HepG2 (cell line): ENCODE results near the gene NUDCD3. TPM values are rescaled to one million over a fixed set of nuclear protein-coding genes. Genes with fewer than 3 reads are reported as not detected.

Experiments used
- ATAC-seq: fragments of 200-7000 bp; cut with Tn5 transposase; 3 replicates; pipeline ENCODE4 v1.9.1; 2020; ENCODE audit warnings: mild to moderate bottlenecking, moderate library complexity
- BruUV-seq: library from RNA; stranded (reverse); fragments of 400-500 nt; replicated peaks from 2 replicates; lab custom pipeline; 2021; lab: Mats Ljungman, UMichigan
- CTCF ChIA-PET: fragments of 300-600 bp; formaldehyde crosslinking; extraction: SDS; loops from one replicate; lab custom pipeline; 2021; ENCODE audit warnings: low total read pairs, inconsistent platforms, low intra/inter-chr PET ratio; lab: Yijun Ruan, JAX
- POLR2A ChIA-PET: fragments of 350-600 bp; sonication (Branson Sonifier 250); formaldehyde crosslinking; loops from one replicate; lab custom pipeline; 2020; ENCODE audit warnings: antibody characterized with exemption, inconsistent platforms; lab: Yijun Ruan, JAX
- DNase-seq: peaks from one replicate; pipeline ENCODE4 v3.0.0-alpha.2; 2015; ENCODE audit warnings: low spot score
- FAIRE-seq: peaks from 3 replicates; lab custom pipeline; 2011; peaks lifted over from hg19 to GRCh38; lab: Jason Lieb, UNC
- H2AFZ ChIP-seq: one replicate; pipeline ENCODE4 v1.6.1; 2011; ENCODE audit warnings: low read length, inconsistent platforms
- H3K27ac ChIP-seq: fragments of 300-600 bp; 3 replicates; pipeline ENCODE4 v1.8.0; 2011; ENCODE audit warnings: mixed run types, mild to moderate bottlenecking, mixed read lengths, low read length, inconsistent platforms; ENCODE audit not compliant: insufficient read depth; ENCODE audit errors: extremely low read length
- H3K27me3 ChIP-seq, 2 experiments: fragments of 200-600 bp in 1 of 2; 2 replicates in 1 of 2; 3 replicates in 1 of 2; pipeline versions ENCODE4 v1.6.0 to v1.8.0; 2011; ENCODE audit warnings: low read length in 2 of 2, mild to moderate bottlenecking in 2 of 2, moderate library complexity in 2 of 2, inconsistent platforms in 1 of 2; ENCODE audit not compliant: insufficient read depth in 2 of 2, control insufficient read depth in 1 of 2
- H3K36me3 ChIP-seq, 2 experiments: fragments of 200-600 bp in 1 of 2; replicated peaks in 1 of 2; 2 replicates in 1 of 2; 3 replicates in 1 of 2; pipeline versions ENCODE4 v1.5.1 to v1.8.0; 2011; ENCODE audit warnings: low read length in 2 of 2, inconsistent platforms in 1 of 2; ENCODE audit not compliant: insufficient read depth in 2 of 2, control insufficient read depth in 1 of 2
- H3K4me1 ChIP-seq: 2 replicates; pipeline ENCODE4 v1.5.1; 2012; ENCODE audit warnings: low read length, inconsistent platforms; ENCODE audit not compliant: insufficient read depth
- H3K4me2 ChIP-seq: 2 replicates; pipeline ENCODE4 v1.6.0; 2011; ENCODE audit warnings: low read depth, low read length, inconsistent platforms
- H3K4me3 ChIP-seq, 3 experiments: fragments of 200-600 bp in 1 of 3; sonication (generic), shearing (Covaris generic) in 1 of 3; replicated peaks in 1 of 3; 2 replicates each; pipeline ENCODE4 v1.5.1; 2011 to 2016; ENCODE audit warnings: low read length in 3 of 3, inconsistent platforms in 2 of 3, low read depth in 2 of 3, mild to moderate bottlenecking in 2 of 3, control low read depth in 1 of 3, mixed read lengths in 1 of 3; ENCODE audit not compliant: insufficient read depth in 1 of 3
- H3K79me2 ChIP-seq: one replicate; pipeline ENCODE4 v1.6.1; 2011; ENCODE audit warnings: low read length, inconsistent platforms; ENCODE audit not compliant: insufficient read depth
- H3K9ac ChIP-seq: 2 replicates; pipeline ENCODE4 v1.6.0; 2011; ENCODE audit warnings: mild to moderate bottlenecking, low read depth, low read length, inconsistent platforms; ENCODE audit not compliant: insufficient read depth
- H3K9me3 ChIP-seq: 2 replicates; pipeline ENCODE4 v1.5.1; 2012; ENCODE audit warnings: mild to moderate bottlenecking, low read length
- H4K20me1 ChIP-seq: 2 replicates; pipeline ENCODE4 v1.6.0; 2011; ENCODE audit warnings: inconsistent platforms, mild to moderate bottlenecking, low read length, moderate library complexity; ENCODE audit not compliant: insufficient read depth
- CBX1 ChIP-seq: IDR thresholded peaks from one replicate; pipeline ENCODE4 v1.6.1; 2016; ENCODE audit warnings: antibody characterized with exemption, low read depth
- CCAR2 ChIP-seq: fragments of 200-400 bp; formaldehyde crosslinking; optimal IDR thresholded peaks from 2 replicates; pipeline ENCODE3; 2018; ENCODE audit warnings: low read depth, mild to moderate bottlenecking, low read length, moderate library complexity
- CREB1 ChIP-seq, 2 experiments: fragments of 450-650 bp in 1 of 2; IDR thresholded peaks; 2 replicates each; pipeline ENCODE4 v1.6.1; 2016 to 2017; ENCODE audit warnings: control low read depth in 1 of 2, mild to moderate bottlenecking in 1 of 2, missing compliant biosample characterization in 1 of 2, missing genetic modification characterization in 1 of 2
- MLX ChIP-seq: IDR thresholded peaks from 2 replicates; pipeline ENCODE4 v1.6.1; 2016
- PLRG1 ChIP-seq: fragments of 450-650 bp; conservative IDR thresholded peaks from 2 replicates; pipeline ENCODE4 v1.6.1; 2016
- RFXANK ChIP-seq: IDR thresholded peaks from 2 replicates; pipeline ENCODE4 v1.6.1; 2016
- SCMH1 ChIP-seq: sonication (generic); formaldehyde crosslinking; IDR thresholded peaks from 2 replicates; pipeline ENCODE4 v1.9.0; 2021; ENCODE audit warnings: missing genetic modification reagents, mild to moderate bottlenecking, borderline replicate concordance
- TOE1 ChIP-seq: sonication (generic); formaldehyde crosslinking; IDR thresholded peaks from 2 replicates; pipeline ENCODE4 v1.4.0; 2020; ENCODE audit warnings: mild to moderate bottlenecking, missing genetic modification reagents
- ZBTB3 ChIP-seq: sonication (generic); formaldehyde crosslinking; IDR thresholded peaks from 2 replicates; pipeline ENCODE4 v1.4.0; 2020; ENCODE audit warnings: low read depth, mild to moderate bottlenecking, moderate library complexity, missing genetic modification reagents, borderline replicate concordance
- ZNF547 ChIP-seq: sonication (generic); formaldehyde crosslinking; IDR thresholded peaks from 2 replicates; pipeline ENCODE4 v1.5.1; 2020; ENCODE audit warnings: mild to moderate bottlenecking, missing genetic modification reagents
- ZNF720 ChIP-seq: sonication (generic); formaldehyde crosslinking; IDR thresholded peaks from 2 replicates; pipeline ENCODE4 v1.4.0; 2020; ENCODE audit warnings: missing genetic modification reagents
- ZNF850 ChIP-seq: sonication (generic); formaldehyde crosslinking; conservative IDR thresholded peaks from 2 replicates; pipeline ENCODE4 v1.9.0; 2021; ENCODE audit warnings: mild to moderate bottlenecking, missing genetic modification reagents
- WGBS: methylation state at CpG from one replicate; pipeline ENCODE4 v1.1.6; 2017; ENCODE audit warnings: low lambda C conversion rate; 5-methylcytosine and 5-hydroxymethylcytosine counted together
- in situ Hi-C: cut with HindIII; loops from 2 replicates; pipeline ENCODE4 v1.10.0; 2017; ENCODE audit warnings: low pct_unique_long_range_greater_than_20kb; ENCODE audit not compliant: extremely low pct_ligation_motif_present
- intact Hi-C: fragments of 100-400 bp; cut with micrococcal nuclease; formaldehyde crosslinking; loops from one replicate; pipeline ENCODE4 v1.10.0; 2022; ENCODE audit not compliant: unreplicated experiment
- polyA plus RNA-seq, 8 experiments: library from polyadenylated mRNA; depleted of rRNA in 3 of 8; stranded (reverse) in 7 of 8; unstranded in 1 of 8; fragments of >200 nt; fragmentation: Illumina TruSeq in 4 of 8; extraction: Trizol in 4 of 8; gene quantifications; 2 replicates each; pipeline versions ENCODE4 v1.2.1 to v1.2.3, GENCODE V29; 2011 to 2016; ENCODE audit warnings: low read depth in 4 of 8, missing spikeins in 1 of 8, mixed read lengths in 1 of 8; ENCODE audit not compliant: insufficient read depth in 1 of 8
- total RNA-seq, 5 experiments: library from RNA; depleted of rRNA; stranded (reverse); fragments of >200 nt; fragmentation: Illumina TruSeq; extraction: Trizol; gene quantifications; 2 replicates each; pipeline ENCODE4 v1.2.3, GENCODE V29; 2016; ENCODE audit warnings: low read depth in 1 of 5
- TF ChIP-seq, protein P1 (sequence below): sonication (generic); formaldehyde crosslinking; IDR thresholded peaks from 2 replicates; pipeline ENCODE4 v1.4.0; 2020; ENCODE audit warnings: missing genetic modification reagents

The NUDCD3 gene
- total and polyA plus RNA-seq, 2 of the 13 experiments (the other 11 are each of a cell fraction or from before 2014, with no cell fraction given), result 20.8 to 49.9 TPM

DNA sequence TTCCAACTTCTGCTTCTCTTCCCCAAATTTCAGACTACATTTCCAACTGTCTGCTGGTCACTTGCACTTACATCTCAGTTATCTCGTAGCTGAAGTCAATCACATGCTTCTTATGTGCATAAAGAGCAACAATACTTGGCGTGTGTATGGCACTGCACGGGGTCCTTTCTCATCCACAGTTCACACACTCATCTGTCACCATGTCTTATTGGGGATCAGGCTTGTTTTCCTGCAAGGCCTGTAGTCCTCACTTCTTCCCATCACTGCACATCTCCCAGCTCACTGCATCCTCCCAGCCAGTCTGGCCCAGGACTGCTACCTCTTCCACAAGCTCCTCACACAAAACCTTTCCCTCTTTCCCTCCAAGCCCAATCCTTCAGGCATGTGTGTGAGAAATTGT, 35.3 kb downstream of the NUDCD3 start:
- Histone ChIP-seq H3K36me3 (peaks cover 5 to 42% of the 10 kb centered on the region in 2 experiments; a peak in 4 of 5 replicates), H3K79me2 (peaks cover 13% of the 10 kb centered on the region), H3K4me3 (no peak overlapping the region), H3K27me3 (no peaks in the 10 kb centered on the region), H3K27ac (no peak overlapping the region), H2AFZ (no peak overlapping the region), H3K9me3 (no peaks in the 10 kb centered on the region), H3K4me1 (no peaks in the 10 kb centered on the region), H3K9ac (no peak overlapping the region), H3K4me2 (no peak overlapping the region), H4K20me1 (no peaks in the 10 kb centered on the region)
- POLR2A ChIA-PET, result no interaction called here
- in situ Hi-C loops, result no loop called here
- TF ChIP-seq SCMH1 (CRISPR knock-in tag) (no peak), CCAR2 (no peak)
- TF ChIP-seq, protein P1, sequence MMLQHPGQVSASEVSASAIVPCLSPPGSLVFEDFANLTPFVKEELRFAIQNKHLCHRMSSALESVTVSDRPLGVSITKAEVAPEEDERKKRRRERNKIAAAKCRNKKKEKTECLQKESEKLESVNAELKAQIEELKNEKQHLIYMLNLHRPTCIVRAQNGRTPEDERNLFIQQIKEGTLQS (CRISPR knock-in tag), result no peak
- intact Hi-C loops, result no loop called here
- FAIRE-seq (no peak), ATAC-seq (no peak), DNase-seq (no peak)
- 94% methylated on average over 3 of the region's 3 CpGs for WGBS
- CTCF ChIA-PET, result no interaction called here
- BruUV-seq, result no TSS peak

- POLR2A ChIA-PET, result no interaction called here
- ATAC-seq, result no peak
- BruUV-seq, result no TSS peak
These were observed 36.1 kb downstream of the NUDCD3 start for GRCh38 chr7:44454348-44454747.

More at GRCh38 chr7:44454348-44454747, 36.1 kb downstream of the NUDCD3 start:
- intact Hi-C loops (no loop called here), in situ Hi-C loops (no loop called here)
- no peaks in the 10 kb centered on the region for H3K27me3 ChIP-seq
- 92% methylated on average over 2 of the region's 2 CpGs for WGBS
- CTCF ChIA-PET, result no interaction called here
- no peak for FAIRE-seq
- no peak for DNase-seq
- H3K9ac ChIP-seq, result no peak overlapping the region
- H3K4me2 ChIP-seq, result no peak overlapping the region
- no peak overlapping the region for H3K4me3 ChIP-seq
- peaks cover 5 to 37% of the 10 kb centered on the region in 2 experiments; a peak in 3 of 5 replicates for H3K36me3 ChIP-seq
- H3K27ac ChIP-seq, result no peak overlapping the region
- H3K9me3 ChIP-seq, result no peaks in the 10 kb centered on the region
- H2AFZ ChIP-seq, result no peak overlapping the region
- H3K79me2 ChIP-seq, result peaks cover 12% of the 10 kb centered on the region
- no peaks in the 10 kb centered on the region for H3K4me1 ChIP-seq
- TF ChIP-seq ZBTB3 (no peak), ZNF720 (no peak), CBX1 (no peak), TOE1 (CRISPR knock-in tag) (no peak), ZNF547 (CRISPR knock-in tag) (no peak), PLRG1 (no peak), MLX (no peak), CREB1 (IDR thresholded peaks at IDR 0.05) (no peak), CREB1 (CRISPR knock-in tag; IDR thresholded peaks at IDR 0.05) (no peak), RFXANK (CRISPR knock-in tag) (no peak), ZNF850 (no peak)
- TF ChIP-seq, all 625 proteins: peak for 0
- no peaks in the 10 kb centered on the region for H4K20me1 ChIP-seq
